T-cell (primary cell): Measurements from ENCODE around the gene MEGF8. TPM values are rescaled to one million over a fixed set of nuclear protein-coding genes. Genes with fewer than 3 reads are reported as not detected.

Experiments
- ATAC-seq, 4 experiments: fragments of 200-7000 bp in 3 of 4; fragments of 150-1000 bp in 1 of 4; cut with Tn5 transposase; replicated peaks in 1 of 4; 1 replicate in 3 of 4; 2 replicates in 1 of 4; pipeline ENCODE4 v1.10.0; 2021; ENCODE audit warnings: moderate library complexity in 3 of 4, mild to moderate bottlenecking in 2 of 4, moderate number of reproducible peaks in 1 of 4
- CTCF ChIA-PET, 2 donors: fragments of 300-600 bp; sonication (Branson Sonifier 250); formaldehyde crosslinking; loops; one replicate each; lab custom pipeline; 2022; ENCODE audit warnings: antibody characterized with exemption in 2 of 2; lab: Charles Lee
- POLR2A ChIA-PET, 2 donors: fragments of 300-600 bp; sonication (Branson Sonifier 250); formaldehyde crosslinking; loops; one replicate each; lab custom pipeline; 2022; ENCODE audit warnings: antibody characterized with exemption in 2 of 2; lab: Charles Lee
- DNase-seq, 35 experiments: peaks; one replicate each; pipeline versions ENCODE4 v3.0.0 to v3.0.0-alpha.2; 2013 to 2023
- H3K27ac ChIP-seq: one replicate; pipeline ENCODE4 v1.5.1; 2013; ENCODE audit warnings: low read length
- H3K27me3 ChIP-seq, 2 experiments: replicated peaks in 1 of 2; 1 replicate in 1 of 2; 2 replicates in 1 of 2; pipeline versions ENCODE4 v1.6.1 to v1.7.0; 2013; ENCODE audit warnings: low read length in 1 of 2, mixed read lengths in 1 of 2; ENCODE audit not compliant: control insufficient read depth in 2 of 2, insufficient read depth in 2 of 2; ENCODE audit errors: extremely low read depth in 1 of 2
- H3K36me3 ChIP-seq, 2 donors: 1 replicate in 1 of 2; 2 replicates in 1 of 2; pipeline versions ENCODE4 v1.6.1 to v1.7.0; 2013; ENCODE audit warnings: low read length in 1 of 2; ENCODE audit not compliant: control insufficient read depth in 2 of 2, insufficient read depth in 1 of 2; ENCODE audit errors: extremely low read depth in 1 of 2
- H3K4me1 ChIP-seq, 2 experiments: 1 replicate in 1 of 2; 2 replicates in 1 of 2; pipeline versions ENCODE4 v1.6.1 to v1.7.0; 2013; ENCODE audit warnings: low read length in 2 of 2, mixed read lengths in 1 of 2; ENCODE audit not compliant: insufficient read depth in 2 of 2, control insufficient read depth in 1 of 2; ENCODE audit errors: extremely low read depth in 1 of 2
- H3K4me3 ChIP-seq, 2 donors: 1 replicate in 1 of 2; 2 replicates in 1 of 2; pipeline versions ENCODE4 v1.5.1 to v1.7.0; 2013; ENCODE audit warnings: mild to moderate bottlenecking in 2 of 2, low read length in 1 of 2, moderate library complexity in 1 of 2; ENCODE audit not compliant: control insufficient read depth in 1 of 2; ENCODE audit errors: extremely low read depth in 1 of 2
- H3K9me3 ChIP-seq: 2 replicates; pipeline ENCODE4 v1.7.0; 2013
- H3K27ac Mint-ChIP-seq, 2 donors: one replicate each; pipeline ENCODE4 v1.8.0; 2020 to 2021; ENCODE audit warnings: mild to moderate bottlenecking in 2 of 2, mixed read lengths in 2 of 2
- H3K27me3 Mint-ChIP-seq, 2 donors: one replicate each; pipeline ENCODE4 v1.8.0; 2021 to 2022; ENCODE audit warnings: mixed read lengths in 2 of 2
- H3K36me3 Mint-ChIP-seq: one replicate; pipeline ENCODE4 v1.8.0; 2021; ENCODE audit warnings: mixed read lengths
- H3K4me1 Mint-ChIP-seq, 3 donors: one replicate each; pipeline ENCODE4 v1.8.0; 2020 to 2022; ENCODE audit warnings: mixed read lengths in 3 of 3, mild to moderate bottlenecking in 1 of 3
- H3K4me3 Mint-ChIP-seq, 3 donors: one replicate each; pipeline ENCODE4 v1.8.0; 2020 to 2022; ENCODE audit warnings: mild to moderate bottlenecking in 3 of 3, mixed read lengths in 3 of 3, moderate library complexity in 3 of 3
- H3K9me3 Mint-ChIP-seq, 3 donors: one replicate each; pipeline ENCODE4 v1.8.0; 2020 to 2022; ENCODE audit warnings: mixed read lengths in 3 of 3
- WGBS: methylation state at CpG from one replicate; pipeline ENCODE4 v1.1.5; 2013; ENCODE audit warnings: missing lambda C conversion rate; ENCODE audit not compliant: insufficient coverage; 5-methylcytosine and 5-hydroxymethylcytosine counted together
- total RNA-seq, 35 experiments: library from RNA in 6 of 35; stranded (reverse) in 6 of 35; fragments of 120-200 nt in 1 of 35; gene quantifications; one replicate each; pipeline versions ENCODE4 v1.2.1 to v1.2.4 and lab custom pipeline; 2013 to 2026

The MEGF8 gene
- total RNA-seq, 5 donors from 2014 or later (not counting 1 experiment from before 2014, with no cell fraction given): 5.2 to 11.4 (median 9.6) TPM

GRCh38 chr19:42368765-42369164 is 43.3 kb downstream of the MEGF8 start:
- H3K36me3 ChIP-seq: peaks cover 2 to 3% of the 10 kb centered on the region in 2 donors
- H3K4me3 ChIP-seq: no peak overlapping the region
- Mint-ChIP-seq H3K27ac (no peak overlapping the region), H3K27me3 (no peaks in the 10 kb centered on the region), H3K4me3 (no peak overlapping the region), H3K4me1 (no peaks in the 10 kb centered on the region), H3K9me3 (no peaks in the 10 kb centered on the region), H3K36me3 (peaks cover 6% of the 10 kb centered on the region)
- ChIA-PET POLR2A (no interaction called here), CTCF (interaction anchor here in 1 of 2 donors (0.6 kb wide), 1 partner anchor 8 kb away, joined by 3 read pairs; no protein-coding TSS in a partner anchor)
- no peaks in the 10 kb centered on the region for H3K27me3 ChIP-seq
- ATAC-seq: no peak
- WGBS: 86% methylated on average over 6 of the region's 15 CpGs
- H3K4me1 ChIP-seq: no peaks in the 10 kb centered on the region
- peaks cover 2% of the 10 kb centered on the region for H3K9me3 ChIP-seq
- DNase-seq: no peak
- no peak overlapping the region for H3K27ac ChIP-seq

- H3K4me1 ChIP-seq: no peaks in the 10 kb centered on the region
- no peaks in the 10 kb centered on the region for H3K9me3 ChIP-seq
- no peaks in the 10 kb centered on the region for H3K4me1 Mint-ChIP-seq
- H3K27ac Mint-ChIP-seq: no peak overlapping the region
- no peak overlapping the region for H3K4me3 ChIP-seq
- H3K36me3 Mint-ChIP-seq: no peaks in the 10 kb centered on the region
- 96% methylated on average over 24 of the region's 27 CpGs for WGBS
- H3K36me3 ChIP-seq: no peaks in the 10 kb centered on the region
- H3K27ac ChIP-seq: no peak overlapping the region
- no peak for ATAC-seq
- H3K4me3 Mint-ChIP-seq: no peak overlapping the region
- no peaks in the 10 kb centered on the region for H3K27me3 Mint-ChIP-seq
- ChIA-PET POLR2A (no interaction called here), CTCF (no interaction called here)
- H3K9me3 Mint-ChIP-seq: no peaks in the 10 kb centered on the region
- no peaks in the 10 kb centered on the region for H3K27me3 ChIP-seq
- DNase-seq: no peak
Observed at GRCh38 chr19:42369433-42370067, 44.1 kb downstream of the MEGF8 start.

GRCh38 chr19:42370068-42370520 is 44.7 kb downstream of the MEGF8 start:
- POLR2A ChIA-PET: no interaction called here
- H3K27ac Mint-ChIP-seq: no peak overlapping the region
- H3K36me3 ChIP-seq: no peaks in the 10 kb centered on the region
- 63% methylated on average over 5 of the region's 9 CpGs for WGBS
- no peaks in the 10 kb centered on the region for H3K4me1 ChIP-seq
- CTCF ChIA-PET: no interaction called here
- H3K27me3 Mint-ChIP-seq: no peaks in the 10 kb centered on the region
- no peaks in the 10 kb centered on the region for H3K27me3 ChIP-seq
- no peaks in the 10 kb centered on the region for H3K9me3 ChIP-seq
- H3K9me3 Mint-ChIP-seq: no peaks in the 10 kb centered on the region
- no peak overlapping the region for H3K4me3 Mint-ChIP-seq
- H3K36me3 Mint-ChIP-seq: no peaks in the 10 kb centered on the region
- H3K4me3 ChIP-seq: no peak overlapping the region
- no peak for DNase-seq
- no peak overlapping the region for H3K27ac ChIP-seq
- H3K4me1 Mint-ChIP-seq: no peaks in the 10 kb centered on the region
- ATAC-seq: no peak

GRCh38 chr19:42370626-42371175 is 45.3 kb downstream of the MEGF8 start:
- H3K4me1 ChIP-seq: no peaks in the 10 kb centered on the region
- ATAC-seq: no peak
- Mint-ChIP-seq H3K4me1 (no peaks in the 10 kb centered on the region), H3K36me3 (no peaks in the 10 kb centered on the region), H3K27me3 (no peaks in the 10 kb centered on the region), H3K27ac (no peak overlapping the region), H3K4me3 (no peak overlapping the region), H3K9me3 (no peaks in the 10 kb centered on the region)
- WGBS: 90% methylated on average over 4 of the region's 12 CpGs
- H3K36me3 ChIP-seq: no peaks in the 10 kb centered on the region
- no peak overlapping the region for H3K4me3 ChIP-seq
- H3K27me3 ChIP-seq: no peaks in the 10 kb centered on the region
- no peak overlapping the region for H3K27ac ChIP-seq
- ChIA-PET CTCF (no interaction called here), POLR2A (no interaction called here)
- H3K9me3 ChIP-seq: no peaks in the 10 kb centered on the region
- DNase-seq: peak in 1 of 35 experiments; percentile 37

GRCh38 chr19:42374826-42375376 is 49.5 kb downstream of the MEGF8 start:
- no peak overlapping the region for H3K27ac Mint-ChIP-seq
- Histone ChIP-seq H3K4me3 (no peak overlapping the region), H3K27ac (no peak overlapping the region), H3K36me3 (no peaks in the 10 kb centered on the region), H3K27me3 (peaks cover 0 to 5% of the 10 kb centered on the region in 2 experiments), H3K9me3 (no peaks in the 10 kb centered on the region), H3K4me1 (no peaks in the 10 kb centered on the region)
- peaks cover 0 to 2% of the 10 kb centered on the region in 2 donors for H3K27me3 Mint-ChIP-seq
- CTCF ChIA-PET: no interaction called here
- no peaks in the 10 kb centered on the region for H3K9me3 Mint-ChIP-seq
- POLR2A ChIA-PET: no interaction called here
- DNase-seq (no peak), ATAC-seq (no peak)
- H3K4me3 Mint-ChIP-seq: no peak overlapping the region
- no peaks in the 10 kb centered on the region for H3K4me1 Mint-ChIP-seq
- no peaks in the 10 kb centered on the region for H3K36me3 Mint-ChIP-seq
- WGBS: 93% methylated on average over 10 of the region's 11 CpGs

GRCh38 chr19:42375415-42376176 is 50.2 kb downstream of the MEGF8 start:
- H3K36me3 ChIP-seq: no peaks in the 10 kb centered on the region
- no peaks in the 10 kb centered on the region for H3K9me3 ChIP-seq
- no peaks in the 10 kb centered on the region for H3K36me3 Mint-ChIP-seq
- no peaks in the 10 kb centered on the region for H3K9me3 Mint-ChIP-seq
- H3K4me1 Mint-ChIP-seq: no peaks in the 10 kb centered on the region
- H3K27me3 Mint-ChIP-seq: peaks cover 3 to 9% of the 10 kb centered on the region in 2 donors
- peaks cover 0 to 11% of the 10 kb centered on the region in 2 experiments for H3K27me3 ChIP-seq
- no peak overlapping the region for H3K4me3 Mint-ChIP-seq
- H3K4me1 ChIP-seq: no peaks in the 10 kb centered on the region
- DNase-seq (no peak), ATAC-seq (no peak)
- H3K4me3 ChIP-seq: no peak overlapping the region
- POLR2A ChIA-PET: no interaction called here
- 97% methylated on average over 51 of the region's 54 CpGs for WGBS
- H3K27ac ChIP-seq: no peak overlapping the region
- no peak overlapping the region for H3K27ac Mint-ChIP-seq
- CTCF ChIA-PET: no interaction called here
